Measurements from ENCODE around the gene FGFBP3.

The FGFBP3 gene

DNA sequence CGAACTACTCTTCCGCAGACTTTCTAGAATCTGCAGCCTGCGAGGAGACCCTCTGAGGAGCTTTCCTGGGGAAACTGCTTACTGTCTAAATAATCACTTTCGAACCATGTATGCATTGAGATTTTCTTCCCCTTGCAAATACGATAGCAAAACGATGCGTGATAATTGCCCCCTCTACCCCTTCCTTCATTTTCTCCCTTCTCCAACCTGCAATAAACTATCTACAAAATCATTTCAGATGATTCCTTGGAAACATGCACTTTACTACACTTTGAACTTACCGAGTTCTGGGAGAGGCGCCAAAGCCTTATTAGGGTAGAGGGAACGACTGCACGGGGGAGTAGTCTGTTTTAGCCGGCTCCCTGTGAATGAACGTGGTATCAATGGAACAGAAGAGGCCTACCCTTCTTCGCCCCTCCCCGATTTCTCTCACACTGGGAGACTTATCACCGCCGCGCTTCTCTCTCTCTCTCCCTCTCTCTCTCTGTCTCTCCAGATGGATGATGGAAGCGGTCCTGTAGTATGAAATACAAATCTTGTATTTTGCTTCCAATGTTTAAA, at the start of gene FGFBP3:
TSS of gene FGFBP3 (minus strand) at position 370 of the 561 bp plus-strand sequence. CDS start 517 bp downstream, outside the sequence.
- no peak for DNase-seq (ENCODE audit: low read depth in 2 of 2)

GRCh38 chr10:91957091-91957490, 47.8 kb upstream of the FGFBP3 start:
- no peak for DNase-seq (ENCODE audit: low read depth in 2 of 2)

- DNase-seq (ENCODE audit: low read depth in 2 of 2): no peak
Measured at GRCh38 chr10:91955114-91955513, 45.8 kb upstream of the FGFBP3 start.

DNA sequence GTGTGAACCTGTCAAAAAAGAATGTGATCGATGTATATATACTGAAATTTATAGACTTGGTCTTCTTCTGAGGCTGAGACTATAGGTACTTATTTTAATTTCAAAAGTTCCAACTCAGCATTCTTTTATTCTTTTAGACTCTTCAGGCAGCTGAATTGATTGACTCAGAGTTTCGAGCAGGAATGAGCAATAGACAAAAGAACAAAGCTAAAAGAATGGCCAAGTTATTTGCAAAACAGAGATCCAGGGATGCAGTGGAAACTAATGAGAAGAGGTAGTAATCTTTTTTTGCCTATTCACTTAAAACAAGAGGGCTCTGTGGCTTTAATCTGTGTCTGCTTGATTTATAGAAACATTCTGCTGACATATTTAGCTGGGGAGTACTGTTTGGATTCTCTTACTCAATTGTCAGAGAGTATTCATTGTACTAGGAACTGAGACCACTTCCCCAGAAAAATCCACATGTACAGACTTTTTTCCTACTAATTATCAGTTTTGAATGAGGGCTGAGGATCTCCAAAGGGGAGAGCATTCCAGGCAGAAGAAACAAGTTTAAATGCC, 44.4 kb upstream of the FGFBP3 start:
- DNase-seq (ENCODE audit: low read depth in 2 of 2): no peak

GRCh38 chr10:91944880-91945630, 35.8 kb upstream of the FGFBP3 start:
- DNase-seq (ENCODE audit: low read depth in 2 of 2): peak; percentile 12 to 17

DNA sequence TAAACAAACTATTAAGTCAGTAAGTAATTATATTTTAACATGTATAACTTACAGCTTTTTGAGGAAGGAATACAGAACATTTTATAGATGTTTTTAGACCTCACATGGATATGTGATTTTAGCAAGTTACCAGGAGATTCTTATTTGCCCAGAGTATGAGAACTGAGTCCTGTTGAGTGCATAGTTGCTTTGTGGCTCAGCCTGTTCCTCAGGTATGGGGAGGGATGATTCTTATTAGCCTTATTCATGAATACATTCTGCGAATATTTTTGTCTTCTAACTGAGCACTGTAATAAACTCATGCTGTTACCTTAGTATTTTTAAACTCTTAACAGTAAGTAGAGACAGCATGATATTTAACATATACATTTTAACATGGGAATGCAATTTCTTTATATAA, 32.1 kb upstream of the FGFBP3 start:
- no peak for DNase-seq (ENCODE audit: low read depth in 2 of 2)

DNA sequence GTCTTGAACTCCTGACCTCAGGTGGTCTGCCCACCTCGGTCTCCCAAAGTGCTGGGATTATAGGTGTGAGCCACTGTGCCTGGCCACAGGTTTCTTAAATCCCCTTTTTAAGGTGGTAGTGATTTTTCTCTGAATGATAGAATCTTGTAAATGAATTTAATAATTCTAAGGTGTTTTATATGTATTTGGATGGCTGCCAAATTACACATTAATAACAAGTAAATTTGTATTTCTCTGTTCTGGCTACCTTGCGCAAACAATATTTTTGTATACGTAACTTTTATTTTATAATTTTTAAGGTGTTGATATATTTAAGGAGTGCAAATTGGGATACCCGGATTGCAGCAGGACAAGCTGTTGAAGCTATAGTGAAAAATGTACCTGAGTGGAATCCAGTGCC, 30.4 kb upstream of the FGFBP3 start:
- DNase-seq (ENCODE audit: low read depth in 2 of 2): no peak

- no peak for DNase-seq (ENCODE audit: low read depth in 2 of 2)
Measured at GRCh38 chr10:91935886-91936285, 26.6 kb upstream of the FGFBP3 start.

DNA sequence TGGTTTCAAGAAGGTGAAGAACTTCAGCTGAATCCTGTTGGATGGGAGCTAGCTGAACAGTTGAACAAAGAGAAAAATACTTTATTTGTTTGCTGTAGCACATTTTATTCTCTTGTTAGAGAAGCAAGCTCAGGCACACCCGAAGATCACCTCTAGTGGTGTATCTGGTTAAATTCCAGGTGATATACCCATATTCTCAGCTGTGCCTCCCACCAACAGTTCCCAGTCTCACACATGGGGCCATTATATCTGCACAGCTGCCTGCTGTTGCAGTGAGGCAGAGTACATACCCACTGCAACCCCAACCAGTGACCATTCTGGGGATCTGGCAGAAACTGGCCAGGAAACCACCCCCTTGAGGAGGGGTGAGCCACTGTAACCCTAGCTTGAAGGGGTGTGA, 23.5 kb upstream of the FGFBP3 start:
- DNase-seq (ENCODE audit: low read depth in 2 of 2): no peak

GRCh38 chr10:91931526-91932190, 22.4 kb upstream of the FGFBP3 start:
- no peak for DNase-seq (ENCODE audit: low read depth in 2 of 2)

DNA sequence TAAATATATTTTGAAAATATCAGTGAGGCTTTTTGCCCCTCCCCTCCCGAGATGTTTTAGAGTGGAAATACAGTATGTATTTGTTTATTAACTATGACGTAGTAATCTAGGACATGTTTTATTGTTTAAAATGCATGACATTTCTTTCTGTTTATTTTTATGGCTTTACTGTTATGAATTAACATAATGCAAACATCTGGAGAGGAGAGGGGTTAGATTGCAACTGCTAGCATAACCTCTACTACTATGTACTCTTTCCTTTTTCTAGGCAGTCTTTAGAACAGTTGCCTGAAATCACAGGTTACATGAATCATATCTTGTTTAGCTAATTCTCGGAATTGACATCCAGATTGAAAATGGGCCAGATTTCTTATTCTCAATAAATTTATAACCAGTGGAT, 21.7 kb upstream of the FGFBP3 start:
- DNase-seq (ENCODE audit: low read depth in 2 of 2): no peak

DNA sequence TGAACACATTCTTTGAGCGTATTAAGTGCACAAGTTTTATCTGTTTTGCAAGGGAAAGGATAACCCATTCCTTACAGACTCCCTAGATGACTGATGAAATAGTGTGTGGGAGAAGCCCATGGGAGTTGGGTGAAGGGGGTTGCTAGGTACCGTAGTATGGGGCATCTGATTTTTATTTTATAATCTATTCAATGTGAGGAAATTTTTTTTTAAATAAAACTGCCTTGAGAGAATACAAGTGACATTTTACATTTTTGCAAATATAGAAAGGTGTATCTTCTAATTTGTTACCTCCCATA, 15.7 kb upstream of the FGFBP3 start:
- DNase-seq (ENCODE audit: low read depth in 2 of 2): no peak

DNA sequence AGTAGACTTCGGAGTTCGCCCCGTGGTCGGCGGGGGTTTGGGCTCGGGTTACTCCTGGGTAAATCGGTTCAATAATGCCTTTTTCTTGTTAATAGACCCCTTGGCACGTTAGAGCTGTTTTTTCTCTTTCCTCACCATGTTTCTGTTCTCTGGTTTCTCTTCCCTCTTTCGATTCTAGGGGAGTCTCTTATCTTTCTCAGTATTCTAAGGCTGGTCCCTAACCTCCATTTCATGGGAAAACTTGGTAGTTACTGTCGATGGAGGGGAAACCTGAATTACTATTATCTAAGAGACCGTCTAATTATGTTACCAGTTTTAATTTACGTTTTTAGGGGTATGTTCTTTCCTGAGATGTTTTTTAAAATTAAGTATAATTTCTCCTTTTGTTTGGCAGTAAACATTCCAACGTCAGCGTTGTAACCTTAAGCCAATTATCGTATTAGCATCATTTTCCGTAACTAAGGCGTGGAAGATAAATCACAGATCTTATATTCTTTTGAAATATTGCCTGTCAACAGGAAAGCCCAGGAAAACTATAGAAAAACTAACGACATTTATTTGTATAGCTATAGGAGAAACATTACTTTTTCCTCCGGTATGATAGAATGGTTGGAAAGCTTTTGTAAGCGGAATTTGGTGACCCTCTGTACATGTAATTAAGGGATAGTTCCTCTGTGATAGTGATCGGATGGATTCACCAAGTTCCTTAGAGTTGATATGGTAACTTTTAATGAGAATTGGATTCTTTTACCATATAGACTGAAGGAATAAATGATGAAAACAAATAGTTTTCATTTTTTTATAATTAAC, 15.1 kb upstream of the FGFBP3 start:
- DNase-seq (ENCODE audit: low read depth in 2 of 2): no peak

DNA sequence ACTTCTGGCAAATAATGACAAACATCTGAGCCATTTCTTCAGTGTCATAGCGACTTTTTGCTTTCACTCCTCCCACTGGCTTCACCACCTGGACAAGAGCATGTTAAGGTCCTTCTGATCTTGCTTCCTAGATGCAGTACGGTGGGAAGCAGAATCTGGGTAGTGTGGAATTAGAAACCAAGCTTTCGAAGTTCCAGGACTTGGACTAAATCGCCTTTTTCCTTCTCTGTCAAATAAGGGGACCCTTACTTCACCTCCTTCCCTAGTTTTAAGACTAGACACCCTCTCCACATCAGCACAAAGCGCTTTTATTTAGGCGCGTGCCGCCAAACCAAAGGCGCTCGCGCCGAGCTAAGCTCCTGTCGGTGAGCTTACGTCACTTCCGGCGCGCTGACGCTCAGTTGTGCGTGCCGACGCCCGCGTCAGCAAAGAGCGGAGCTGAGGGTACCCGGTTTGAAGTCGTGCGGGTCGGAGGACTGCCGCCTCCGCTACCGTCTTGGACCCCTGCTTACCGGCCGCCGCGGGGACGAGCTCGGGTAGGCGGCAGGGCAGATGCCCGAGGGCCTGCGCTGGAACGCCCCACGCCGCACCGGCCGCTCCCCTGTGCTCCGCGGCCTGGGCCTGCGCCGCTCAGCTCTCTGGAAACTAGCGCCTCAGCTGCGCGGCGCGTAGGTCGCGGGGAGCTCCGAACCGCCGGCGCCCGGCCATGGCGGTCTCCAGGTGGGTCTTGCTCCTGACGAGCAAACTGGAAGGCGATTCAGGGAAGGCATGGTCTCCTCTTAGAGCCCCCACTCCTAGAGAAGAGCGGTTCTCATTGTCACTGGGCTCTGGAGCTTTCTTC, 14.3 kb upstream of the FGFBP3 start, which contains the start of gene BTAF1:
TSS of gene BTAF1 (plus strand) at position 400 of the 841 bp plus-strand sequence. CDS start at position 707, 307 bp downstream.
- peak; percentile 79 to 81 for DNase-seq (ENCODE audit: low read depth in 2 of 2)

- DNase-seq (ENCODE audit: low read depth in 2 of 2): no peak
Measured at GRCh38 chr10:91919651-91920050, 10.4 kb upstream of the FGFBP3 start.

DNA sequence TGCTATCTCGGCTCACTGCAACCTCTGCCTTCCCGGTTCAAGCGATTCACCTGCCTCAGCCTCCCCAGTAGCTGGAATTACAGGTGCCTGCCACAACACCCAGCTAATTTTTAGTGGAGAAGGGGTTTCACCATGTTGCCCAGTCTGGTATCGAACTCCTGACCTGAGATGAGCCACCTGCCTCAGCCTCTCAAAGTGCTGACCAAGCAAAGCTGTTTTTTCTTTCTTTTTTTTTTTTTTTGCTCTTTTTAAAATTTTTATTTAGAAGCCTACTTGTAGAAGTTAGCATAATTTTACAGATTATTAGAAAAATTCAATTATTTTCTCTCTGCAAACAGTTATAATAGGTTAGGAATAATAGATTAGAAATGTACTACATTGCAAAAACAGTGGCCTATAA, 1.2 kb upstream of the FGFBP3 start:
- no peak for DNase-seq (ENCODE audit: low read depth in 2 of 2)

- peak in 1 of 2 experiments; percentile 36 for DNase-seq (ENCODE audit: low read depth in 2 of 2)
Measured at GRCh38 chr10:91908337-91909116, 759 bp downstream of the FGFBP3 start.

DNA sequence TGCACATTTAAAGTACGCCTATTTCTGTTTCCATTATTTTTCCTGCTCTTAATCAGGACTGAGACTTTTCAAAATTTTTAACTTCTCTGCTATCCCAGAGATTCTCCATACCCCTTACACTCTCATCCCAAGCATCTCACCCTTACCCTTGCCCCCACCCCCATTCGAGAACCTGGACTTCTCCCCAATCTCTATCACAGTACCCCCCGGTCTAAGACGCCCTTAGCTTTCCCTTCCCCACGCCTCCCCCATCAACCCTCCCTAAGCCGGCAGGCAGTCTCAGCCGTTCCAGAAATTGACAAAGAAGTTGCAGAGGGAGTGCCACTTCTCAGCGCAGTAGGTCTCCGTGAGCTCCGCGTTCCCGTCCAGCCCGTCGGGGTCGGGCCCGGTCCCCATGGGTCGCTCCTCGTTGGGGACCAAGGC, 1.4 kb downstream of the FGFBP3 start:
- DNase-seq (ENCODE audit: low read depth in 2 of 2): no peak

DNA sequence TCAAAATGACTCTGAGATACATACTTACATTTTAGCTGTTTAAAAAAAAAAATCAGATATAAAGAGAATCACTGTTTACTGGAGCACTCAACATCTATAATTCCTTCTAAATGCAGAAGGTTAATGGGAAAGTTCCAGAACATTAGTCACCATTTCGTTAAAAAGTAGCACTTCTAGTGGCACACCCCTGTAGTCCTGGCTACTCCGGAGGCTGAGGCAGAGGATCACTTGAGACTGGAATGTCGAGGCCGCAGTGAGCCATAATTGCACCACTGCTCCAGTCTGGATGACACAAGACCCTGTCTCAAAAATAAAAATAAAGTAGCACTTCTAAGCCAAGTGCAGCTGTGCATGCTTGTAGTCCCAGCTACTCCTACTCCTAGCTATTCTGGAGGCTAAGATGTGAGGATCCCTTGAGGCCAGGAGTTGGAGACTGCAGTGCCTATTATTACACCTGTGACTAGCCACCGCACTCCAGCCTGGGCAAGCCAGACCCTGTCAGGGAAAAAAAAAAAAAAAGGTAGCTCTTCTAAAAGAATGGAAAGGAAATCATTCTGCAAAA, 2.2 kb downstream of the FGFBP3 start:
- no peak for DNase-seq (ENCODE audit: low read depth in 2 of 2)
